ENCODE results near the gene PRSS27.
"Not testable (repeated sequence)": the region's sequence is repeated elsewhere in the genome, so short reads cannot be mapped to it uniquely, and the experiment has no call there.

PRSS27 gene

GRCh38 chr16:2721634-2722173 is 1.7 kb upstream of the PRSS27 start:
- not testable (repeated sequence) for DNase-seq

- peak; percentile 78 for DNase-seq
Measured at GRCh38 chr16:2720719-2721633, 952 bp upstream of the PRSS27 start.

- DNase-seq: no peak
Measured at GRCh38 chr16:2719328-2720063, 528 bp downstream of the PRSS27 start.

GRCh38 chr16:2717383-2718263 is 2.4 kb downstream of the PRSS27 start:
- peak; percentile 22 for DNase-seq

GRCh38 chr16:2716948-2717347 is 3.1 kb downstream of the PRSS27 start:
- no peak for DNase-seq

- no peak for DNase-seq
Measured at GRCh38 chr16:2715966-2716885, 3.8 kb downstream of the PRSS27 start.

- DNase-seq: peak; percentile 55
Measured at GRCh38 chr16:2715519-2715918, 4.5 kb downstream of the PRSS27 start.

- DNase-seq: no peak
Measured at GRCh38 chr16:2715064-2715463, 5.0 kb downstream of the PRSS27 start.

GRCh38 chr16:2713985-2714774 is 5.8 kb downstream of the PRSS27 start:
- no peak for DNase-seq

GRCh38 chr16:2713523-2713922 is 6.5 kb downstream of the PRSS27 start:
- no peak for DNase-seq

GRCh38 chr16:2712546-2712945 is 7.5 kb downstream of the PRSS27 start:
- no peak for DNase-seq

GRCh38 chr16:2712063-2712441 is 8.0 kb downstream of the PRSS27 start:
- no peak for DNase-seq

GRCh38 chr16:2711370-2712062 is 8.5 kb downstream of the PRSS27 start:
- no peak for DNase-seq

GRCh38 chr16:2710711-2711231 is 9.3 kb downstream of the PRSS27 start:
- DNase-seq: no peak

GRCh38 chr16:2710021-2710710 is 9.9 kb downstream of the PRSS27 start:
- no peak for DNase-seq

- DNase-seq: no peak
Measured at GRCh38 chr16:2709588-2709984, 10.4 kb downstream of the PRSS27 start.

- no peak for DNase-seq
Measured at GRCh38 chr16:2708955-2709587, 11.0 kb downstream of the PRSS27 start.

GRCh38 chr16:2708290-2708639 is 11.8 kb downstream of the PRSS27 start:
- no peak for DNase-seq
